SU-DHL-6 (cell line): ENCODE results near the gene SUPT4H1.

Experiments used
- H2AFZ ChIP-seq: fragments of 200-600 bp; sonication (generic); 2 replicates; pipeline ENCODE4 v1.6.1; 2014; ENCODE audit warnings: low read depth, mild to moderate bottlenecking, moderate library complexity, mixed read lengths, antibody characterized with exemption, low read length; ENCODE audit not compliant: severe bottlenecking
- H3F3A ChIP-seq: fragments of 200-600 bp; shearing (Covaris generic); 2 replicates; pipeline ENCODE4 v1.6.0; 2016; ENCODE audit warnings: antibody characterized with exemption, mild to moderate bottlenecking; ENCODE audit not compliant: insufficient read depth
- H3K27ac ChIP-seq: fragments of 200-600 bp; sonication (generic); 2 replicates; pipeline ENCODE4 v1.5.1; 2016; ENCODE audit warnings: low read depth, mild to moderate bottlenecking, low read length, moderate library complexity, mixed read lengths
- H3K27me3 ChIP-seq: fragments of 200-600 bp; sonication (generic), shearing (Covaris generic); 2 replicates; pipeline ENCODE4 v1.6.0; 2014; ENCODE audit warnings: mild to moderate bottlenecking, low read length
- H3K36me3 ChIP-seq: fragments of 200-600 bp; sonication (generic); 2 replicates; pipeline ENCODE4 v1.6.1; 2014; ENCODE audit warnings: mild to moderate bottlenecking, low read length, mixed read lengths
- H3K4me2 ChIP-seq: fragments of 300-600, 200-600 bp; shearing (Covaris generic), sonication (generic); 2 replicates; pipeline ENCODE4 v1.6.0; 2014; ENCODE audit warnings: low read length, low read depth, mild to moderate bottlenecking; ENCODE audit not compliant: poor library complexity, severe bottlenecking
- H3K4me3 ChIP-seq: fragments of 200-600 bp; sonication (generic); 2 replicates; pipeline ENCODE4 v1.5.1; 2014; ENCODE audit warnings: antibody characterized with exemption, low read length, mild to moderate bottlenecking, mixed read lengths; ENCODE audit not compliant: insufficient read depth, poor library complexity, severe bottlenecking
- H3K79me2 ChIP-seq: fragments of 200-600 bp; sonication (generic); 2 replicates; pipeline ENCODE4 v1.6.1; 2014; ENCODE audit warnings: mild to moderate bottlenecking, low read length, moderate library complexity; ENCODE audit not compliant: insufficient read depth
- H3K9ac ChIP-seq: fragments of 200-600 bp; sonication (generic); 2 replicates; pipeline ENCODE4 v1.7.0; 2014; ENCODE audit warnings: mild to moderate bottlenecking, low read length
- H3K9me2 ChIP-seq: fragments of 200-600 bp; sonication (generic); replicated peaks from 2 replicates; pipeline ENCODE4 v1.6.1; 2014; ENCODE audit warnings: low read length; ENCODE audit not compliant: insufficient read depth
- H3K9me3 ChIP-seq: fragments of 200-600 bp; sonication (generic); 2 replicates; pipeline ENCODE4 v1.6.1; 2014; ENCODE audit warnings: low read length, mixed read lengths; ENCODE audit not compliant: insufficient read depth
- H4K20me1 ChIP-seq: fragments of 200-600 bp; sonication (generic); 2 replicates; pipeline ENCODE4 v1.6.1; 2014; ENCODE audit warnings: low read depth, mild to moderate bottlenecking, antibody characterized with exemption, low read length, moderate library complexity, mixed read lengths
- EZH2phosphoT487 ChIP-seq: fragments of 200-600 bp; sonication (generic), shearing (Covaris generic); conservative IDR thresholded peaks from 2 replicates; pipeline ENCODE4 v1.6.1; 2018; ENCODE audit warnings: mild to moderate bottlenecking, antibody characterized with exemption, low read length, moderate library complexity, mixed read lengths
- TF ChIP-seq, protein P1 (sequence below): fragments of 200-600 bp; sonication (generic); IDR thresholded peaks from one replicate; pipeline ENCODE4 v1.5.1; 2017; ENCODE audit warnings: antibody characterized with exemption, mild to moderate bottlenecking, low read length, moderate library complexity; ENCODE audit not compliant: insufficient read depth, poor library complexity, severe bottlenecking

SUPT4H1 gene

DNA sequence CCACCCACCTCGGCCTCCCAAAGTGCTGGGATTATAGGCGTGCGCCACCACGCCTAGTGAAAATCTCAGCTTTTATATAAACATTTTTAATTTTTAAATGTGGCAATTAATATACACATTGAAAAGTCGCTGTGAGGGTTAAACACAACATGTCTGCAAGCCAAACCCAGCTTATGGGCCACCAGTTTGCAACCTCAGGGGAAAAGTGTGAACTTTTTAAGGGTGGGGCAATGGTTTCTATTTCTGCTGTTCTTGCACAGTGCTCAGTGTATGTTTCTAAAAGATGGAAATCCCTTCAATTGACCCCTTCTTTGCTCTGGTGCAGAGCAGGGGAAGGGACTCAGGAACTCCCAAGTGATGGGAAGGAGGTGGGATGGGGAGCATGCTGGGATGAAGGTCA is 18.3 kb upstream of the SUPT4H1 start:
- no peak overlapping the region for H3K4me3 ChIP-seq
- H3K79me2 ChIP-seq: no peaks in the 10 kb centered on the region
- no peaks in the 10 kb centered on the region for H3K27me3 ChIP-seq
- H3K9me3 ChIP-seq: no peaks in the 10 kb centered on the region
- TF ChIP-seq EZH2phosphoT487: no peak
- TF ChIP-seq, protein P1, sequence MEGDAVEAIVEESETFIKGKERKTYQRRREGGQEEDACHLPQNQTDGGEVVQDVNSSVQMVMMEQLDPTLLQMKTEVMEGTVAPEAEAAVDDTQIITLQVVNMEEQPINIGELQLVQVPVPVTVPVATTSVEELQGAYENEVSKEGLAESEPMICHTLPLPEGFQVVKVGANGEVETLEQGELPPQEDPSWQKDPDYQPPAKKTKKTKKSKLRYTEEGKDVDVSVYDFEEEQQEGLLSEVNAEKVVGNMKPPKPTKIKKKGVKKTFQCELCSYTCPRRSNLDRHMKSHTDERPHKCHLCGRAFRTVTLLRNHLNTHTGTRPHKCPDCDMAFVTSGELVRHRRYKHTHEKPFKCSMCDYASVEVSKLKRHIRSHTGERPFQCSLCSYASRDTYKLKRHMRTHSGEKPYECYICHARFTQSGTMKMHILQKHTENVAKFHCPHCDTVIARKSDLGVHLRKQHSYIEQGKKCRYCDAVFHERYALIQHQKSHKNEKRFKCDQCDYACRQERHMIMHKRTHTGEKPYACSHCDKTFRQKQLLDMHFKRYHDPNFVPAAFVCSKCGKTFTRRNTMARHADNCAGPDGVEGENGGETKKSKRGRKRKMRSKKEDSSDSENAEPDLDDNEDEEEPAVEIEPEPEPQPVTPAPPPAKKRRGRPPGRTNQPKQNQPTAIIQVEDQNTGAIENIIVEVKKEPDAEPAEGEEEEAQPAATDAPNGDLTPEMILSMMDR: no peak
- H3K4me2 ChIP-seq: no peak overlapping the region
- no peaks in the 10 kb centered on the region for H3F3A ChIP-seq
- no peaks in the 10 kb centered on the region for H3K36me3 ChIP-seq
- H3K9ac ChIP-seq: no peak overlapping the region
- no peaks in the 10 kb centered on the region for H4K20me1 ChIP-seq
- H3K9me2 ChIP-seq: no peaks in the 10 kb centered on the region
- no peak overlapping the region for H3K27ac ChIP-seq
- H2AFZ ChIP-seq: no peak overlapping the region

- H3K27me3 ChIP-seq: no peaks in the 10 kb centered on the region
- no peaks in the 10 kb centered on the region for H3K79me2 ChIP-seq
- H3K9ac ChIP-seq: no peak overlapping the region
- TF ChIP-seq, protein P1: no peak
- no peak for TF ChIP-seq EZH2phosphoT487
- no peak overlapping the region for H3K4me2 ChIP-seq
- H3F3A ChIP-seq: no peaks in the 10 kb centered on the region
- H4K20me1 ChIP-seq: no peaks in the 10 kb centered on the region
- no peak overlapping the region for H2AFZ ChIP-seq
- no peak overlapping the region for H3K4me3 ChIP-seq
- H3K36me3 ChIP-seq: no peaks in the 10 kb centered on the region
- no peaks in the 10 kb centered on the region for H3K9me2 ChIP-seq
- peak overlapping the region; percentile 31 for H3K27ac ChIP-seq
- H3K9me3 ChIP-seq: no peaks in the 10 kb centered on the region
Measured at GRCh38 chr17:58369214-58370031, 17.4 kb upstream of the SUPT4H1 start.

DNA sequence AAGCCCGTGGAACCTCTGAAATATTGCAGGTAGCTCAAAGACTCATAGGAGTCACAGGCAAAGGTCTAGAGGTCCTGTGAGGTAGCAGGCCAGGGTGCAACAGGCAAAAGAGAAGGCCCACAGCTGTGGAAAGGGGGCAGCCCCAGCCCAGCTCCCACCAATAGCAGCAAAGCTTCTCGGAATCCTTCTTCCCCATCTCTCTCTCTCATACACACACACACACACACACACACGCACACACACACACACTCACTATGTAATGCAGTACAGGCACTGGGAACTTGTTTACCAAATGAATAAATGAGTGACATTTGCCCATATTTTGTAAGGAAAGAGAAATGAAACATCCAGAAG is 16.8 kb upstream of the SUPT4H1 start:
- no peaks in the 10 kb centered on the region for H3K9me3 ChIP-seq
- H4K20me1 ChIP-seq: no peaks in the 10 kb centered on the region
- H3K27ac ChIP-seq: peak overlapping the region; percentile 31; the same call in 1 of the 2 replicates
- H3K36me3 ChIP-seq: no peaks in the 10 kb centered on the region
- H3K9ac ChIP-seq: no peak overlapping the region
- H3K9me2 ChIP-seq: no peaks in the 10 kb centered on the region
- H3K4me2 ChIP-seq: no peak overlapping the region
- no peak for TF ChIP-seq EZH2phosphoT487
- TF ChIP-seq, protein P1: no peak
- H3K79me2 ChIP-seq: no peaks in the 10 kb centered on the region
- no peaks in the 10 kb centered on the region for H3K27me3 ChIP-seq
- no peak overlapping the region for H3K4me3 ChIP-seq
- no peak overlapping the region for H2AFZ ChIP-seq
- no peaks in the 10 kb centered on the region for H3F3A ChIP-seq
